ENCODE data around the gene IFRD2.
"Not testable (repeated sequence)": the region's sequence is repeated elsewhere in the genome, so short reads cannot be mapped to it uniquely, and the experiment has no call there.

Gene IFRD2

GRCh38 chr3:50244813-50245212 lies 47.4 kb downstream of the IFRD2 start:
- DNase-seq, result not testable (repeated sequence)

GRCh38 chr3:50243543-50243895 lies 48.7 kb downstream of the IFRD2 start:
- no peak for DNase-seq

- peak; percentile 85 for DNase-seq
Observed at GRCh38 chr3:50242851-50243542, 49.2 kb downstream of the IFRD2 start.

- no peak for DNase-seq
Observed at GRCh38 chr3:50242381-50242770, 49.9 kb downstream of the IFRD2 start.

GRCh38 chr3:50241713-50242380 lies 50.4 kb downstream of the IFRD2 start:
- no peak for DNase-seq

GRCh38 chr3:50241163-50241562 lies 51.1 kb downstream of the IFRD2 start:
- DNase-seq, result no peak

GRCh38 chr3:50239649-50240048 lies 52.6 kb downstream of the IFRD2 start:
- DNase-seq, result no peak

GRCh38 chr3:50238549-50239026 lies 53.6 kb downstream of the IFRD2 start:
- peak; percentile 44 for DNase-seq

GRCh38 chr3:50237754-50238548 lies 54.3 kb downstream of the IFRD2 start:
- peak; percentile 87 for DNase-seq

Measured in CD4-positive, alpha-beta T cell treated with Interleukin-15 for 1 hour (primary cell).